ENCODE data around the gene TP53I13.

TP53I13 gene

GRCh38 chr17:29589524-29590410, 21.3 kb downstream of the TP53I13 start, which contains the start of gene GIT1:
TSS of gene GIT1 (minus strand) at chr17:29589648. CDS start at chr17:29589378, 270 bp downstream.
- H3K27ac ChIP-seq = peak within 1 kb of the TSS; percentile 89
- TF ChIP-seq CTCF (conservative IDR thresholded peaks at IDR 0.05) (no peak), ZFX (IDR thresholded peaks at IDR 0.05) (peak; percentile 25)

GRCh38 chr17:29590411-29591145, 22.1 kb downstream of the TP53I13 start:
- peak overlapping the region; percentile 89 for H3K27ac ChIP-seq
- TF ChIP-seq CTCF (conservative IDR thresholded peaks at IDR 0.05) = no peak

DNA sequence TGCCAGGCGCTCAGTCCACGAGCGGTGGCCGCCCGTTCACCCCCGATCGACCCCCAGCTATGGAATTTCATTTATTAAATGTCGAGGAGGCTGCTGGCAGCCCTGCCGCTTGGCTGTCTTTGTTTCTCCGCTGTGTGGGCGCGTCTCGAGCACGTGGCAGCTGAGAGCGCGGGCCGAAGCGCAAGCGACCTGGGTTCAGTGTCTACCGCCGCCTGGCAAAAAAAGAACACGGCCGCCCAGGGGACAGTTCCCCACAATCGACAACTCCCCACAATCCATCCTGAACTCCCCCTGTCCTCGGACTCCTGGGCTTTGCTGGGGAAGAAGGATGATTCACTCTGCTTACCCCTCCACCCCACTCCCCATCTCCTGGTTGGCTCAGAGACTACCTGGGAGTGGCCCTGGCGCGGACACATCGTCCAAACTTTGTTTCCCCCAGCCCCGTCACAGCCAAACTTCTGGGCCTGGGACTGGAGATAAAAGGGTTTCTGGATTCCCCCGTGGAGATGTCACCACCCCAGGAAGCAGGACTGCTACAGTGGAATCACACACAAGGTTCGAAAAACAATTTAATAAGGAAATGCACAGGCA, 22.7 kb downstream of the TP53I13 start:
- TF ChIP-seq ZFX (IDR thresholded peaks at IDR 0.05) (no peak), CTCF (conservative IDR thresholded peaks at IDR 0.05) (0 out of 2 replicates have a peak, but pooled peaks have one; percentile 14)
- H3K27ac ChIP-seq = peak overlapping the region; percentile 89

DNA sequence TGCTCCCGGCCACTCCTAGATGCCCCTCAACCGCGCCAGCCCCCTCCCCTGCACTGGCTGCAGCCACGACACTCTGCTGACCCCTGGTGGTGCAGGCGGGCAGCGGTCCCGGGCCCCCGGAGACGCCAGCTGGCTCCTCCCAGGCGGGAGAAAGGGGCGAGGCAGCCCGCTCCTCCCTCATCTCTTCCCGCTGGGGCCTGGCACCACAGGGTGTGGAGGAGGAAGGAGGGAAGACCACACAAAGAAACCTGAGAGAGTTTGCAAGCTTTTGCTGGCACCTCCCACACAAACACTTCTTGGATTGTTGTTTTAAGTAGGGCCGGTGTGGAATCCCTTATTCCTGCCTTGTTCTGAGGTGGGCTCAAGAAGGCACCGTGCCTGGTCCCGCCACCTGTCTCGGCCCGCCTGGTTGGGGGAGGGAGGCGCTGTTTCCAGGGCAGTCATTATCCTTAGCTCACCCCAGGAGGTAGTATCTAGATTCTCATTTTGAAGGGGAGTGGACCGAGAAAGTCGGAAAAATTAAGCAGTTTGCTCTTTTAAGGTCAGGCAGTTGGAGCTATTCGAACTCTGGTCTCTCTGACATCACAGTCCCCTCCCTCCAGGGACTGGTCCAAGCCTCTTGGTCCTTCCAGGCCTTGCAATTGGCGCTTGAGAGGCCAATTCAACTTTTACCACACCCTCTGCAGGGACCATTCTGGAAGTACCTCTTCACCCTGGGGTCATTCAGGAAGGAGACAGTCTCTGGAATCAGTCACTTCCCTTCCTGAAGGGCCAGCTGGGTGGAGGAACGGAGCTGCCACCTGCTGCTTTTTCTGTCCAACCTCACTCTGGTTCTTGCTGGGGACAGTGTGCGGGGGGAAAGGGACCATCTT, 23.5 kb downstream of the TP53I13 start:
- TF ChIP-seq ZFX (IDR thresholded peaks at IDR 0.05) (no peak), CTCF (conservative IDR thresholded peaks at IDR 0.05) (peak; percentile 99)
- H3K27ac ChIP-seq = peak overlapping the region; percentile 89

DNA sequence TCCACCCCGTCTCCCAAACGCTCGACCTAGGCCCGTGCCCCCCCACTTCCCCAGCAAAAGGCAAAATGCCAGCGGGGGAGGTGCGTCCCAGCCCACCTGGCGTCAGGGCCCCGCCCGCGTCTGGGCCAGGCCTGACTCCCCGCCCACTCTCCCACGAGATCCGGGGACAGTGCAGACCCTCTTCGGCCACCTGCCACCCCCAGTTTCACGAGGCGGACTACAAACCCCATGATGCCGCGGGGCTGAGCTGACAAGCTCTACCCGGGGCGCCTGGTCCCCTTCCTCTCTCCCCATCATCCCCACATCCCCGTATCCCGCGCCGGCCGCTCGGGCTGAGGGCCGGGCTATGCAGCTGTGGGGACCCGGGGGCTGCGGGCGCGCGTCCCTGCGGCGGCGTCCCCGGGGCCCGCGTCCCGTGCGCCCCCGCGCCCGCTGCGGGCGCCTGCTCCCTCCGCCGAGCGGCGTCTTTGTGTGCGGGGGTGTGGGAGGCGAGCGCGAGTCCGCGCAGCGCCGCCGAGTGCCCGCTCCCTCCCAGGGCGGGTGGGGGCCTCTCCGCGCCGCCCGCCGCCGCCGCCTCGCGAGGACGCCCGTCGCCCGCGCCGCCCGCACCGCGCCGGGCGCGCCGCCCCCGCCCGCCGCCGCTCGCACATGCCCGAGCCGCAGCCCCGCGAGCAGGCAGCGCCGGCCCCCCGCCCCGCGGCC, 24.5 kb downstream of the TP53I13 start, which contains the start of gene ANKRD13B:
TSS of gene ANKRD13B (plus strand) at position 283 of the 702 bp plus-strand sequence. CDS start 490 bp downstream, outside the sequence.
- H3K27ac ChIP-seq = peak within 1 kb of the TSS; percentile 89
- TF ChIP-seq CTCF (conservative IDR thresholded peaks at IDR 0.05) = no peak
- TF ChIP-seq ZFX (IDR thresholded peaks at IDR 0.05) = 0 out of 2 replicates have a peak, but pooled peaks have one; percentile 11

All from C4-2B (cell line).